HUES64 (cell line): ENCODE results near the gene COA7.

Source experiments
- H3K27ac ChIP-seq: 2 replicates; pipeline ENCODE4 v1.7.0; 2013; ENCODE audit warnings: low read depth, low read length, inconsistent platforms
- H3K27me3 ChIP-seq: 2 replicates; pipeline ENCODE4 v1.6.1; 2013; ENCODE audit warnings: mild to moderate bottlenecking, low read length; ENCODE audit not compliant: insufficient read depth
- H3K36me3 ChIP-seq: 2 replicates; pipeline ENCODE4 v1.6.1; 2013; ENCODE audit warnings: mild to moderate bottlenecking, low read length; ENCODE audit not compliant: insufficient read depth
- H3K4me1 ChIP-seq: 2 replicates; pipeline ENCODE4 v1.6.1; 2013; ENCODE audit warnings: mild to moderate bottlenecking, low read length, moderate library complexity; ENCODE audit not compliant: insufficient read depth
- H3K4me3 ChIP-seq: 2 replicates; pipeline ENCODE4 v1.5.1; 2013; ENCODE audit warnings: mild to moderate bottlenecking, low read length, moderate library complexity
- H3K9ac ChIP-seq: 2 replicates; pipeline ENCODE4 v1.6.1; 2013; ENCODE audit warnings: mild to moderate bottlenecking, low read depth, low read length
- H3K9me3 ChIP-seq: 2 replicates; pipeline ENCODE4 v1.6.1; 2013; ENCODE audit warnings: low read depth, low read length; ENCODE audit not compliant: insufficient read depth
- WGBS: fragments of 150-250, 120-280 bp; methylation state at CpG from one replicate; pipeline ENCODE4 v1.1.7; 2013; ENCODE audit warnings: missing lambda C conversion rate; 5-methylcytosine and 5-hydroxymethylcytosine counted together

COA7 gene

DNA sequence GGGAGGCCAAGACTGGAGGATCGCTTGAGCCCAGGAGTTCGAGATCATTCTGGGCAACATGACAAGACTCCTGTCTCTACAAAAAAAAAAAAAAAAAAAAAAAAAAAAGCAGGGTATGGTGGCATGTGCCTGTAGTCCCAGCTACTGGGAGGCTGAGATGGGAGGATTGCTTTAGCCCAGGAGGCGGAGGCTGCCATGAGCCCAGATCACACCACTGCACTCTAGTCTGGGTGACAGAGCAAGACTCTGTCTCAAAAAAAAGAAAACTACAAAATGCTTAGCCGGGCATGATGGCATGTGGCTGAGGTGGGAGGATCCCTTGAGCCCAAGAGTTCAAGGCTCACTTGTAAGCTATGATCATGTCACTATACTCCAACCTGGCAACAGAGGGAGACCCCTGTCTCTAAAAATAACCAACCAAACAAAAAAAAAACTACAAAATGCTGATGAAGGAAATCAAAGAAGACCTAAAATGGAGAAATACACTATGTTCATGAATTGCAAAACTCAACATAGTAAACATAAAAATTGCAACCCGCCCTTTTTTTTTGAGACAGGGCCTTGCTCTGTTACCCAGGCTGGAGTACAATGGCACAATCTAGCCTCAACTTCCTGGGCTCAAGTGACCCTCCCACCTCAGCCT is 44.8 kb downstream of the COA7 start:
- H3K4me1 ChIP-seq = no peaks in the 10 kb centered on the region
- WGBS = 91% methylated on average over 5 of the region's 5 CpGs
- H3K27ac ChIP-seq = no peak overlapping the region

DNA sequence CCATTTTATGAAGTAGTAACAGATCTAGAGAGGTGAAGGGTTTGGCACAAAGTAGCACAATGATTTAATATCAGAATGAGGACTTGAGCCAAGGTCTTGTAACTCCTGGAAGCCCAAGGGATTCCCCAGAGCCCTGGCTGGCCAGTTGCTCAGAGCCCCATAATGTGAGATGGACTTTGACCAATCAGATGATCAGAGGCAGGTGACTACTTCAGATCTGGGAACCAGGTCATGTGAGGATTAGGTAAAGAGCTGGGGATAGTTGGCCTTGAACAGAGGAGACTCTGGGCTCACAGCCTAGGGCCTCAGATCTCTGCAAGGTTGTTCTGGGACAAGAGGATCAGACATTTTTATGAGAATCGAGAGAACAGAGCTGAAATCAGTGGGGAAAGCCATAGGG is 46.2 kb downstream of the COA7 start:
- Histone ChIP-seq H3K4me1 (no peaks in the 10 kb centered on the region), H3K9me3 (no peaks in the 10 kb centered on the region), H3K27ac (no peak overlapping the region), H3K36me3 (no peaks in the 10 kb centered on the region), H3K9ac (no peak overlapping the region), H3K4me3 (no peak overlapping the region), H3K27me3 (no peaks in the 10 kb centered on the region)
- 93% methylated on average over 1 of the region's 1 CpG for WGBS

More for the DNA sequence above, 44.8 kb downstream of the COA7 start:
- Histone ChIP-seq H3K9ac (no peak overlapping the region), H3K4me3 (no peak overlapping the region), H3K9me3 (no peaks in the 10 kb centered on the region), H3K36me3 (no peaks in the 10 kb centered on the region), H3K27me3 (no peaks in the 10 kb centered on the region)

GRCh38 chr1:52645261-52645660 is 52.9 kb downstream of the COA7 start:
- no peaks in the 10 kb centered on the region for H3K4me1 ChIP-seq
- 82% methylated on average over 6 of the region's 6 CpGs for WGBS

DNA sequence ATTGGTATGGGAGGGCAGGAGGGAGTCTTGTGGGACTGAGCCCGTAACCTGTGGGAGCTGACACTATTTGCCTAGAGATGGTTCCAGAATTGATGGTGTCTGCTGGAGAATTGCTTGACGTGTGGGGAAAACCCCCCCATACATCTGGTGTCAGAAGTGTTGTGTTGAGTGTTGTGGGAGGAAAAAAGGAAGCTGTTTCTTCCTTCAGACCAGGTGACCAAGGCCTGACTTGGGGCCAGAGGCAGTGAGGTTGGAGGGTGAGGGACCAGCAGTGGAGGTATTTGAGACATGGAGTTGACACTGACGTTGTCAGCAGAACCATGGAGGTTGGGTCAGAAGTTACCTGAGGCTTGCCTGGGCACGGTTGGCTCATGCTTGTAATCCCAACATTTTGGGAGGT is 56.8 kb downstream of the COA7 start:
- no peaks in the 10 kb centered on the region for H3K4me1 ChIP-seq
- 87% methylated on average over 4 of the region's 4 CpGs for WGBS
- no peak overlapping the region for H3K27ac ChIP-seq
- no peaks in the 10 kb centered on the region for H3K36me3 ChIP-seq
- H3K9me3 ChIP-seq = no peaks in the 10 kb centered on the region
- H3K4me3 ChIP-seq = no peak overlapping the region
- no peaks in the 10 kb centered on the region for H3K27me3 ChIP-seq
- H3K9ac ChIP-seq = no peak overlapping the region

More at GRCh38 chr1:52645261-52645660, 52.9 kb downstream of the COA7 start:
- no peak overlapping the region for H3K4me3 ChIP-seq
- no peak overlapping the region for H3K27ac ChIP-seq
- no peak overlapping the region for H3K9ac ChIP-seq
- no peaks in the 10 kb centered on the region for H3K9me3 ChIP-seq
- H3K36me3 ChIP-seq = no peaks in the 10 kb centered on the region
- H3K27me3 ChIP-seq = no peaks in the 10 kb centered on the region

DNA sequence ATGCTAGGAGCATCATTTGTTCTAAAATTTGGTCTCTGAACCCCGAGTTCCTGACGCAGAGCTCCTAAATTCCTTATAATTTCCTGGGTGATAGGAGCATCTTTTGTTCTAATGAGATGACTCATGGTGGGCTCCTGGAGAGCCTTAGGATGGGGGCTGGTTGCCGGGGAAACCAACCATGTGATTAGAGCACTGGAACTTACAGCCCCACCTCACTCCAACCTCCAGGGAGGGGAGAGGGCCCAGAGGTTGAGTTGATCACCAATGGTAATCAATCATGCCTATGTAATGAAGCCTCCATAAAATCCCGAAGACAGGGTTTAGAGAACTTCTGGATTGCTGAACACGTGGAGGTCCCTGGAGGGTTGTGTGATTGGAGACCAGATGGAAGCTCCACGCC is 57.5 kb downstream of the COA7 start:
- 91% methylated on average over 5 of the region's 6 CpGs for WGBS
- Histone ChIP-seq H3K27ac (no peak overlapping the region), H3K4me3 (no peak overlapping the region), H3K4me1 (no peaks in the 10 kb centered on the region), H3K9ac (no peak overlapping the region), H3K36me3 (no peaks in the 10 kb centered on the region), H3K27me3 (no peaks in the 10 kb centered on the region), H3K9me3 (no peaks in the 10 kb centered on the region)

DNA sequence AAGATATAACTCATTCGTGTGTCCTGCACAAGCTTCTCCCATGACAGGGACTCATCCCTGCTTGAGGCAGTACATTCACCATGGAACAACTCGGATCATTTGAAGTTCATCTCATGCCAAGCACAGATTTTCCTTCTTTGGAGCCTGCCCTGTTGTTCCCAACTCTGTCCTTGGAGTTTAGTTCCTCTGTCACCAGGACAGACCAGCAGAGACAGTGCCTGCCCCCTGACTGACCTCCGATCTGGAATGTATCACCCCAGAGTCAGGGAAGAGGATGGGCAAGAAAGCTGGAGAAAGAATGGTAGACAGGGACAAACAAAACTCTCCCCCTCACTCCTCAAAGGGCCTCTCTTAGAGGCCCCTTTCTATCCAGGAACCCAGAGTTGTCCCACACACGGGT is 60.2 kb downstream of the COA7 start:
- Histone ChIP-seq H3K4me1 (no peaks in the 10 kb centered on the region), H3K9me3 (no peaks in the 10 kb centered on the region), H3K36me3 (no peaks in the 10 kb centered on the region), H3K27me3 (peaks cover 27% of the 10 kb centered on the region), H3K4me3 (no peak overlapping the region), H3K9ac (no peak overlapping the region), H3K27ac (no peak overlapping the region)
- 86% methylated on average over 4 of the region's 4 CpGs for WGBS

GRCh38 chr1:52636721-52637695 is 61.1 kb downstream of the COA7 start:
- H3K4me3 ChIP-seq = no peak overlapping the region

DNA sequence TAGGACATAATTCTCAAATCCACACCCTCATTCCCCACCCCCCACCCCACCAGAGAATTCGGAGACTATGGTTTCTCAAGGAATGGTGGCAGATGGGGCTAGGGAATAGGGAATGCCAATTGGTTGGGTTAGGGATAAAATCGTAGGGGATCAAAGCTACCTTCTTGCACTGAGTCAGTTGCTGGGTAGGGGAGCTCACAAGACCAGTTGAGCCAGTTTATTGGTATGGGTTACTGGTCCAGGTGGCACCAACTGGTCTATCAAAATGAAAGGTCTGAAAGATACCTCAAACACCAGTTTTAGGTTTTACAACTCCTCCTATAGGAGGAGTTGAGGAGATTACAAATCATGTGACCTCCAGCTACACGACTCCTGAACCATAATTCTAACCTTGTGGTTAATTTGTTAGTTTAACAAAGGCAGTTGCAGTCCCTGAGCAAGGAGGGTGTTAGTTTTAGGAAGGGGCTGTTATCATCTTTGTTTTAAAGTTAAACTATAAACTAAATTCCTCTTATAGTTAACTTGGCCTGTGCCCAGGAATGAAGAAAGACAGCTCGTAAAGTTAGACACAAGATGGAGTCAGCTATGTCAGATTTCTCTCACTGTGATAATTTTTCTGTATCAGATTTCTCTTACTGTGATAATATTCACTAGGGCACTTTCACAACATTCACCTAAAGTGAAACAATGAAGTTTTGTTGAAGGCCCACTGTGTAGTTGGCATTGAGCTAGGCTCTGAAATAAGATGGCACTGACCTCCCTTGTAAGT is 62.6 kb downstream of the COA7 start:
- 80% methylated on average over 2 of the region's 4 CpGs for WGBS
- H3K4me3 ChIP-seq = no peak overlapping the region
- H3K9me3 ChIP-seq = no peaks in the 10 kb centered on the region
- no peaks in the 10 kb centered on the region for H3K36me3 ChIP-seq
- H3K9ac ChIP-seq = no peak overlapping the region
- H3K27ac ChIP-seq = no peak overlapping the region
- H3K4me1 ChIP-seq = peaks cover 4% of the 10 kb centered on the region; the same call in 1 of the 2 replicates
- H3K27me3 ChIP-seq = peaks cover 50% of the 10 kb centered on the region

More at GRCh38 chr1:52636721-52637695, 61.1 kb downstream of the COA7 start:
- H3K9me3 ChIP-seq = no peaks in the 10 kb centered on the region
- no peaks in the 10 kb centered on the region for H3K36me3 ChIP-seq
- 81% methylated on average over 10 of the region's 11 CpGs for WGBS
- peaks cover 36% of the 10 kb centered on the region for H3K27me3 ChIP-seq
- H3K27ac ChIP-seq = no peak overlapping the region
- peaks cover 4% of the 10 kb centered on the region; the same call in 1 of the 2 replicates for H3K4me1 ChIP-seq
- no peak overlapping the region for H3K9ac ChIP-seq
